GM21526 (cell line): ENCODE measurements around the gene NBEA.

ENCODE experiments used
- ATAC-seq: cut with Tn5 transposase; IDR thresholded peaks from one replicate; pipeline ENCODE4 v1.9.1; 2021; ENCODE audit warnings: moderate library complexity; ENCODE audit not compliant: unreplicated experiment, low FRiP score

Gene NBEA

GRCh38 chr13:35468195-35468594 is 526.1 kb downstream of the NBEA start:
- ATAC-seq = no peak

GRCh38 chr13:35469806-35470525 is 527.9 kb downstream of the NBEA start:
- no peak for ATAC-seq

GRCh38 chr13:35470671-35471661 is 528.9 kb downstream of the NBEA start:
- no peak for ATAC-seq

- ATAC-seq = no peak
These were observed 529.7 kb downstream of the NBEA start for GRCh38 chr13:35471706-35472322.

GRCh38 chr13:35472323-35472881 is 530.3 kb downstream of the NBEA start:
- no peak for ATAC-seq

- no peak for ATAC-seq
These were observed 531.2 kb downstream of the NBEA start for GRCh38 chr13:35473206-35473775.

- no peak for ATAC-seq
These were observed 531.7 kb downstream of the NBEA start for GRCh38 chr13:35473802-35474201.

GRCh38 chr13:35474496-35475211 is 532.6 kb downstream of the NBEA start:
- no peak for ATAC-seq

GRCh38 chr13:35475212-35475959 is 533.3 kb downstream of the NBEA start:
- no peak for ATAC-seq

GRCh38 chr13:35475960-35476943 is 534.2 kb downstream of the NBEA start, which contains the start of gene MAB21L1:
Gene MAB21L1 (minus strand): TSS chr13:35476689. CDS start chr13:35476138, 551 bp downstream.
- no peak for ATAC-seq

GRCh38 chr13:35477386-35477946 is 535.4 kb downstream of the NBEA start:
- ATAC-seq = no peak

- no peak for ATAC-seq
These were observed 536.4 kb downstream of the NBEA start for GRCh38 chr13:35478271-35479037.

- ATAC-seq = no peak
These were observed 537.0 kb downstream of the NBEA start for GRCh38 chr13:35479038-35479492.

- ATAC-seq = no peak
These were observed 537.6 kb downstream of the NBEA start for GRCh38 chr13:35479706-35480105.

- ATAC-seq = no peak
These were observed 538.3 kb downstream of the NBEA start for GRCh38 chr13:35480346-35480745.

- no peak for ATAC-seq
These were observed 539.7 kb downstream of the NBEA start for GRCh38 chr13:35481777-35482176.

- no peak for ATAC-seq
These were observed 540.5 kb downstream of the NBEA start for GRCh38 chr13:35482527-35482926.
